BJ (cell line): ENCODE results near the gene NEK7. TPM values are rescaled to one million over a fixed set of nuclear protein-coding genes. Genes with fewer than 3 reads are reported as not detected.
"Not testable (repeated sequence)": the region's sequence is repeated elsewhere in the genome, so short reads cannot be mapped to it uniquely, and the experiment has no call there.

ENCODE experiments used
- CTCF ChIA-PET: fragments of 350-600 bp; formaldehyde crosslinking; extraction: SDS; loops from one replicate; lab custom pipeline; 2021; ENCODE audit warnings: antibody characterized with exemption, inconsistent platforms; lab: Yijun Ruan, JAX
- POLR2A ChIA-PET: fragments of 300-600 bp; sonication (Branson Sonifier 250); formaldehyde crosslinking; extraction: SDS; loops from one replicate; lab custom pipeline; 2021; ENCODE audit warnings: antibody characterized with exemption; lab: Charles Lee
- DNase-seq: peaks from one replicate; pipeline ENCODE4 v3.0.0-alpha.2; 2011; ENCODE audit warnings: low read depth
- H3K27me3 ChIP-seq: 2 replicates; pipeline ENCODE4 v1.6.0; 2011; ENCODE audit warnings: low read length; ENCODE audit not compliant: control insufficient read depth, insufficient read depth
- H3K36me3 ChIP-seq: 2 replicates; pipeline ENCODE4 v1.5.1; 2011; ENCODE audit warnings: low read length; ENCODE audit not compliant: control insufficient read depth, insufficient read depth
- H3K4me3 ChIP-seq: 2 replicates; pipeline ENCODE4 v1.5.1; 2011; ENCODE audit warnings: low read depth, mild to moderate bottlenecking, control low read depth, low read length
- polyA plus RNA-seq: library from polyadenylated mRNA; depleted of rRNA; stranded (reverse); fragments of >200 nt; gene quantifications from 2 replicates; pipeline ENCODE4 v1.2.3, GENCODE V29; 2011
- TF ChIP-seq, protein P1 (sequence below): IDR thresholded peaks from 2 replicates; pipeline ENCODE4 v1.5.1; 2011; ENCODE audit warnings: low read depth, mild to moderate bottlenecking, control low read depth, inconsistent platforms, low read length, moderate library complexity; ENCODE audit not compliant: insufficient read depth

NEK7 gene
- polyA plus RNA-seq, 1 experiment: 428 TPM

- H3K27me3 ChIP-seq: no peaks in the 10 kb centered on the region
- no peaks in the 10 kb centered on the region for H3K36me3 ChIP-seq
- POLR2A ChIA-PET: interaction anchor here (0.5 kb wide), 1 partner anchor 69 kb away, joined by 3 read pairs; no protein-coding TSS in a partner anchor
- H3K4me3 ChIP-seq: no peak overlapping the region
- no peak for DNase-seq
- TF ChIP-seq, protein P1, sequence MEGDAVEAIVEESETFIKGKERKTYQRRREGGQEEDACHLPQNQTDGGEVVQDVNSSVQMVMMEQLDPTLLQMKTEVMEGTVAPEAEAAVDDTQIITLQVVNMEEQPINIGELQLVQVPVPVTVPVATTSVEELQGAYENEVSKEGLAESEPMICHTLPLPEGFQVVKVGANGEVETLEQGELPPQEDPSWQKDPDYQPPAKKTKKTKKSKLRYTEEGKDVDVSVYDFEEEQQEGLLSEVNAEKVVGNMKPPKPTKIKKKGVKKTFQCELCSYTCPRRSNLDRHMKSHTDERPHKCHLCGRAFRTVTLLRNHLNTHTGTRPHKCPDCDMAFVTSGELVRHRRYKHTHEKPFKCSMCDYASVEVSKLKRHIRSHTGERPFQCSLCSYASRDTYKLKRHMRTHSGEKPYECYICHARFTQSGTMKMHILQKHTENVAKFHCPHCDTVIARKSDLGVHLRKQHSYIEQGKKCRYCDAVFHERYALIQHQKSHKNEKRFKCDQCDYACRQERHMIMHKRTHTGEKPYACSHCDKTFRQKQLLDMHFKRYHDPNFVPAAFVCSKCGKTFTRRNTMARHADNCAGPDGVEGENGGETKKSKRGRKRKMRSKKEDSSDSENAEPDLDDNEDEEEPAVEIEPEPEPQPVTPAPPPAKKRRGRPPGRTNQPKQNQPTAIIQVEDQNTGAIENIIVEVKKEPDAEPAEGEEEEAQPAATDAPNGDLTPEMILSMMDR: no peak
- CTCF ChIA-PET: interaction anchor here (1.0 to 1.1 kb wide), 2 partner anchors 10 to 17 kb away, joined by 3 read pairs; no protein-coding TSS in a partner anchor
Observed at GRCh38 chr1:198186916-198187580, 30.2 kb downstream of the NEK7 start.

- no peak for DNase-seq
- Histone ChIP-seq H3K4me3 (no peak overlapping the region), H3K36me3 (no peaks in the 10 kb centered on the region), H3K27me3 (no peaks in the 10 kb centered on the region)
- TF ChIP-seq, protein P1: no peak
- POLR2A ChIA-PET: no interaction called here
- CTCF ChIA-PET: interaction anchor here (1.0 kb wide), 1 partner anchor 9 kb away, joined by 3 read pairs; no protein-coding TSS in a partner anchor
Observed at GRCh38 chr1:198187973-198188588, 31.3 kb downstream of the NEK7 start.

DNA sequence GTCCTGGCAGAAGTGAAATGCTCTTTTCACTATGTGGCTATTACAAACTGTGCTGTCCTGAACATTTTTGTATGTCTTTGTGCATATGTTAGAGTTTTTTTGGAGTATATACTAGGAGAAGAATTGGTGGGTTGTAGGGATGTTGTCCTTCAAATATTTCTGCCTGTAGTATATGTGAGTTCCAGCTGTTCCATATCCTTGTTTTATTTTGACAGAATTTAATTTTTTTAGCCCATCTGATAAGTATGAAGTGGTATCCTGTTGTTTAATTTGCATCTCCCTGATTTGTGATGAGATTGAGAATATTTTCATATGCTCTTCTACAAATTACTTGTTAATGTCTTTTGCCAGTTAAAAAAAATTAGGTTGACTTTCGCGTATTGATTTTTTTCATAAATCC lies 34.3 kb downstream of the NEK7 start:
- ChIA-PET CTCF (no interaction called here), POLR2A (no interaction called here)
- H3K27me3 ChIP-seq: no peaks in the 10 kb centered on the region
- H3K36me3 ChIP-seq: no peaks in the 10 kb centered on the region
- no peak for DNase-seq
- no peak overlapping the region for H3K4me3 ChIP-seq
- TF ChIP-seq, protein P1: no peak

DNA sequence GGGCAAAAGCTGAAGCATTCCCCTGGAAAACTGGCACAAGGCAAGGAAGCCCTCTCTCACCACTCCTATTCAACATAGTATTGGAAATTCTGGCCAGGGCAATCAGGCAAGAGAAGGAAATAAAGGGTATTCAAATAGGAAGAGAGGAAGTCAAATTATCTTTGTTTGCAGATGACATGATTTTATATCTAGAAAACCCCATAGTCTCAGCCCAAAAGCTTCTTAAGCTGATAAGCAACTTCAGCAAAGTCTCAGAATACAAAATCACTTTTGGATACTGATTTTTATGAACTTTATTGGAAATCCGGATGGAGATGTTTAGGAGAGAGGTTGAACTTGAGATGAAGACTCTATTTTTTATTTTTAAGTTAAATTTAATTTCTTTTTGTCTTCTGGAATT lies 37.1 kb downstream of the NEK7 start:
- ChIA-PET POLR2A (interaction anchor here (0.6 kb wide), 1 partner anchor 385 kb away, joined by 3 read pairs; no protein-coding TSS in a partner anchor), CTCF (interaction anchor here (1.2 kb wide), 1 partner anchor 45 kb away, joined by 3 read pairs; no protein-coding TSS in a partner anchor)
- not testable (repeated sequence) for H3K4me3 ChIP-seq, H3K36me3 ChIP-seq, H3K27me3 ChIP-seq, DNase-seq

- Histone ChIP-seq H3K4me3 (no peak overlapping the region), H3K36me3 (no peaks in the 10 kb centered on the region), H3K27me3 (no peaks in the 10 kb centered on the region)
- DNase-seq: no peak
- TF ChIP-seq, protein P1: no peak
- POLR2A ChIA-PET: no interaction called here
- CTCF ChIA-PET: no interaction called here
Observed at GRCh38 chr1:198196630-198197029, 39.8 kb downstream of the NEK7 start.
